UCSD-AML1 (cell line): Measurements from ENCODE around the gene LRRC3C.

Experiments used
- DNase-seq: peaks from one replicate; lab custom pipeline; 2025; ENCODE audit not compliant: unreplicated experiment; lab: John Stamatoyannopoulos, UW

The LRRC3C gene

DNA sequence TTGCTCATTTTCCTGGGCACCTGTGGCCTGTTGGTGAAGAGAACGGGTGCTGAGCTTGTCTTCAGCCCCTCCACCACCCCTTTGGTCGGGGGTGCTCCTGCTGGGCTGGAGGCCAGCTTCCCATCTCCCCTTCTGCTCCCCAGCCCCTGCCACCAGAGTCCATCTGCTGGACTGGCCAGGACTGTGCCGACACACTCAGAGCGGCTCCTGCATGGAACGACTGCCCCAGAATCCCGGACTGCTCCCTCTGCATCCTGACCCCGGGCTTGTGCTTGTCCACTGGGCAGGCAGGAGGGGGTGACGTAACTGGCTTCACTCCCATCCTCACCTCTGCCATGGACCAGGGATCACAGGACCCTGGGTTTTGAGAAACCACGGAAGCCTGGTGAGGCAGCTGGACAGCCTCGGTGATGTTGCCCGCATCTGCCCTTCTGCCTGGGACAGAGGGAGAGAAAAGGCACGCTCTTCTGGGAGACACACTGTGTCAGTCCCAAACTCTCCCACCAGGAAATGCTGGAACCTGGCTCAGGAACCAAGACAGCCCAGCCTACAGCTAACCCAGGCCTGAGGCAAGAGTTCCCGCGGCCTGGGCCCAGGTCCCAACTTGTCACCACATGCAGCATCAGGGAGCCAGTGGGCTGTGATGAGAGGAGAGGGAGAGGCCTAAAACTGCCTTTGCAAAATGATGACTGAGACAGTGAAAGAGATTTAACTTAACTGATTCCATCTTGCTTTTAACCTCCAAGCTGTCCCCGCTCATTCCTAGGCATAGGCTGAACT, 19.2 kb downstream of the LRRC3C start:
- DNase-seq = no peak

DNA sequence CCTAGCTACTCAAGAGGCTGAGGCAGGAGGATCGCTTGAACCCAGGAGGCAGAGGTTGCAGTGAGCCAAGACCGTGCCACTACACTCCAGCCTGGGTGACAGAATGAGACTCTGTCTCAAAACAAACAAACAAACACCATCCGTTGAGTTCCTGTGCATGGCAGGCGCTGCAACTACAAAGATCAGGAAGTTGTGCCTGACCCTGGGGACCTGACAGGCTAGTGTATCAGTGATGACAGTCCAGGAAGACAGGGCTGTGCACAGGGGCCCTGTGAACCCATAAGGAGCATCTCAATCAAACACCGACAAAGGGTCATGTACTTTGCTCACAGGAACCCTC, 20.9 kb downstream of the LRRC3C start:
- DNase-seq = peak; percentile 25

GRCh38 chr17:39949028-39949427, 21.5 kb downstream of the LRRC3C start:
- no peak for DNase-seq

- DNase-seq = no peak
Observed at GRCh38 chr17:39950871-39951348, 23.4 kb downstream of the LRRC3C start.

GRCh38 chr17:39951924-39952679, 24.6 kb downstream of the LRRC3C start:
- no peak for DNase-seq

- peak; percentile 98 for DNase-seq
Observed at GRCh38 chr17:39952680-39953470, 25.3 kb downstream of the LRRC3C start.

DNA sequence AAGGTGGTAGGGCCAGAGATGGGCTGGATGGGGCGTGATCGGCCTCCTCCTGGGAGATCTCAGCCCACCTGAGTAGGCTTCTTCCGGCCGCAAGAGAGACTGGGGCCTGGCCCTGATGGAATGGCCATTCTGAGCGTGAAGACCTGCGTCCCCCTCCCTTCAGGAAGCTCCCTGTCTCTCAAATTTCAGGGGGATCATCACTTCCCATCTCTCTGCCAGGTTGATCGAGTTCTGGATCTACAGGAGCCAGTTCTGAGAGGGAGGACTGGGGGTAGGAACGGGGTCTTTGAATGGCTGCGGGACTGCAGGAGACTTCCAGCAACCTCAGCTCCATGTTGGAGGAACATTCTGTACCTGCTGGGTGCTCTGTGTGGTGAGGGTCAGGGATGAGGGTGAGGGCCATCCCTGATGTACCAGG, 25.9 kb downstream of the LRRC3C start:
- no peak for DNase-seq

DNA sequence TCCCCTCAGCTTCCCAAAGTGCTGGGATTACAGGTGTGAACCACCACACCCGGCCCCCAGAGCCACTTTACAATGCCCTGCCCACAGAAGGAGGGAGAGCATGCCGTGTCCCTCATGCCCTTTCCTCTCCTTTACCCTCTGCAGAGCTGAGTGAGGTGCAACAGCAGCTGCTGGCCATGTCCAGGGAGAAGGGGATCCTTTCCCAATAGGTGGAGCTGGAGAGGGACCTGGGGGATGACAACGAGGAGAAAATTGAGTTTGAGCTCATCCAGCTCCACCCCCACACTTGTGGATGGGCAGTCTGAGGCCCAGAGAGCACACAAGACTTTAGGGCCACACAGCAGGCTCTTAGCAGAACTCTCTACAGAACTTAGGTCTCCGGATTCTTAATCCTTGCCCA, 27.3 kb downstream of the LRRC3C start:
- DNase-seq = no peak

DNA sequence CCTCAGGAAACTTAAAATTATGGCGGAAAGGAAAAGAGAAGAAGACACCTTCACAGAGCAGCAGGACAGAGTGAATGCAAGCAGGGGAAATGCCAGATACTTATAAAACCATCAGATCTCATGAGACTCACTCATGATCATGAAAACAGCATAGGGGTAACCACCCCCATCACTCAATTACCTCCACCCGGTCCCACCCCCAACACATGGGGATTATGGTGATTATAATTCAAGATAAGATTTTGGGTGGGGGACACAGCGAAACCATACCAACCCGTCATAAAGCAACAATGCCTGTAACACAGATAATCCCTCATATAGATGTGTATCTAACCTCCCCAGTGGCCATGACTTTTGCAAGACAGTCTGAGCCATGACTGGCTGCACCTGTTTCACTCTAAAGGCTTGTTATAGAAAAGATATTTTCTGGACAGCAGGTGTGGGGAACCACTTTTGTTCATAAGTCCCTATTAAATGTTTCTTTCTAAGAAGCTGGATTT, 28.2 kb downstream of the LRRC3C start:
- no peak for DNase-seq

DNA sequence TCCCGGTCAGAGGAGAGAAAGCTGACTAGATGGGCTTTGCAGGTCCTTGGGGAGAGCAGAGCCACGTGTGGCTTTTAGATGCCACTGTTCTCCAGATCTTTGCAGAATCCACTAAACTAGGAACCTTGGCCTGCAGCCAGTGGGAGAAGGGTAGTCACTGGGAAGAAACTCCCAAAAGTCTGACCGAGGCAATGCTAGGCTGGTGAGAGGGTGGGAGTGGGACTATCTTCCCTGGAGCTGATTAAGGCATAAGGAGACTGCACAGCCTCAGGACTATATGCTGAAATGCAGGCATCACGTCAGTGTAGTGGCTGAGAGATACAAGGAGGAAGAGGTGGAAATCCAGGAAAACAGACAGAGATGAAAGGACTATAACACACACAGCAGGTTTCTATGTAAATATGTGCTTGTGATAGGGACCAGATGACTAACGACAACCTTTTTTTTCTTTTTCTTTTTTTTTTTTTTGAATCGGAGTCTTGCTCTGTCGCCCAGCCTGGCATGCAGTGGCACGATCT, 33.1 kb downstream of the LRRC3C start:
- no peak for DNase-seq

GRCh38 chr17:39962642-39963220, 35.2 kb downstream of the LRRC3C start, which contains the start of gene GSDMA:
Gene GSDMA (plus strand): TSS chr17:39963004. CDS start chr17:39965688, 2,684 bp downstream.
- no peak for DNase-seq

DNA sequence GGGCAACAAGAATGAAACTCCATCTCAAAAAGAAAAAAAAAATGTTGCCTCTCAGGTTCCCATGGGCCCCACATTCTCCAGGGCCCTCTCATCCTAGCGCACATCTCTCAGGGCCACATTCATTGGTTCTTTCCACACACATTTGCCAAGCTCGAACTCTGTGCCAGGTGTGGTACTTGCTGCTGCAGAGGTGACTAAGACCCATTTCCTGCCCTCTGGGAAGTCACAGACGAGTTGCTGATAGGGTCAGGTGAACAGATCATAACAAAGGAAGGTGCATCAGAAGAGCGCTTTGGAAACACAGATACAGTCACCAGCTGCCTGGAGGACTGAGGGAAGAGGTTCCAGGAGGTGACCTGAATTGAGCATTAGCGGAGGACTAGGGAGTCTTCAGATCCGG, 36.3 kb downstream of the LRRC3C start:
- DNase-seq = no peak

GRCh38 chr17:39965017-39965699, 37.6 kb downstream of the LRRC3C start:
- no peak for DNase-seq

DNA sequence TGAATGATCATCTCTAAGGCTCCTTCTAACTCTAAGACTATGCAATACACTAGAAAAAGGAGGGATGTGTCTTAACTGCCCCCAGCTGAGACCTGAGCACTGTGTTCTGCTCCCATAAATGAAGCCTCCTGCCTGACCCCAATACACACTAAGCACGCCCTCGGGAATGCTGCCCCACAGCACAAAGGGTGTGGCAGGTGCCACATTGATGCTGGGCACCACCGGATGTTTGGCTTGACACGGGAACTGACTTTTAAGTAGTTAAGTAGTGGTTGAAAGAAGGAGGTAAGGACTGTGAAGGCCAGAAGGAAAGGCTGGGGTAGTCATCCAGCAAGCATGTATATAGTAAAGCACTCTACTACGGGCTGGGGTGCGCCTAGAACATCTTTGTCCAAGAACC, 39.2 kb downstream of the LRRC3C start:
- no peak for DNase-seq

DNA sequence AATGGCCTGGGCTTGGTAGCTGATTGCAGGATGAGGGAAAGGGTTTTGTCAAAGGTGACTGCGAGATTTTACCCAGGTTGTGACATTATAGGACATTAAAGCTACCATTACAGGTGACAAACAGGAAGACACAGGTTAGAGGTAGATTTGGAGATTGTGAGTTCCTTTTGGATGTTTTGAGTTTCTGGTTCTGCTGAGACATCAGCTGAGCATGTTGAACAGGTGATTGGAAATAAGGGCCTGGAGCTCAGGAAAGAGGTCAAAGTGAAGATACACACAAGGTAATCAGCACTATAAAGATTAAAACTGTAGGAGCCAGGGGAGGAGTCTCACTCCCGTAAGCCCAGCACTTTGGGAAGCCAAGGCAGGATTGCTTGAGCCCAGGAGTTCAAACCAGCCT, 41.2 kb downstream of the LRRC3C start:
- DNase-seq = no peak

GRCh38 chr17:39969375-39969774, 41.8 kb downstream of the LRRC3C start:
- no peak for DNase-seq

DNA sequence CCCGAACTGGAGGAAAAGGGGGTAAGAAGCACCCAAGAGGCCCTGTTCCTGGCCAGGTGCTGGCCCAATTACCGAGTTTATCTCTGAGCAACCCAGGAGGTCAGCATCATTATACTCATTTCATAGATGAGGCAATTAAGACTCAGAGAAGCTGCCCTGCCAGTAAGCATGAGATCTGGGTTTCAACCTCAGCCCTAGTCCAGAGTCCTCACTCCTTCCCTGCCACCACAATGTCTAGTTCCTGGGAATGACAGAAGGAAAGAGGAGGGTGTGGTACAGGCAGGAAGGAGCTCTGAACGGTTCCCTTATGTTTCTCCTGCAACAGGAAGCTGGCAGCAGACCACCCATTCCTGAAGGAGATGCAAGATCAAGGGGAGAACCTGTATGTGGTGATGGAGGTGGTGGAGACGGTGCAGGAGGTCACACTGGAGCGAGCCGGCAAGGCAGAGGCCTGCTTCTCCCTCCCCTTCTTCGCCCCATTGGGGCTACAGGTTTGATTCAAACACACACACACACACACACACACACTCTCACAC, 42.7 kb downstream of the LRRC3C start:
- DNase-seq = no peak

- DNase-seq = no peak
Observed at GRCh38 chr17:39971076-39971603, 43.6 kb downstream of the LRRC3C start.

- DNase-seq = no peak
Observed at GRCh38 chr17:39972271-39972670, 44.7 kb downstream of the LRRC3C start.

- no peak for DNase-seq
Observed at GRCh38 chr17:39973496-39973895, 46.0 kb downstream of the LRRC3C start.
